ENCODE measurements around the gene GPR21.

The GPR21 gene, protein sequence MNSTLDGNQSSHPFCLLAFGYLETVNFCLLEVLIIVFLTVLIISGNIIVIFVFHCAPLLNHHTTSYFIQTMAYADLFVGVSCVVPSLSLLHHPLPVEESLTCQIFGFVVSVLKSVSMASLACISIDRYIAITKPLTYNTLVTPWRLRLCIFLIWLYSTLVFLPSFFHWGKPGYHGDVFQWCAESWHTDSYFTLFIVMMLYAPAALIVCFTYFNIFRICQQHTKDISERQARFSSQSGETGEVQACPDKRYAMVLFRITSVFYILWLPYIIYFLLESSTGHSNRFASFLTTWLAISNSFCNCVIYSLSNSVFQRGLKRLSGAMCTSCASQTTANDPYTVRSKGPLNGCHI

DNA sequence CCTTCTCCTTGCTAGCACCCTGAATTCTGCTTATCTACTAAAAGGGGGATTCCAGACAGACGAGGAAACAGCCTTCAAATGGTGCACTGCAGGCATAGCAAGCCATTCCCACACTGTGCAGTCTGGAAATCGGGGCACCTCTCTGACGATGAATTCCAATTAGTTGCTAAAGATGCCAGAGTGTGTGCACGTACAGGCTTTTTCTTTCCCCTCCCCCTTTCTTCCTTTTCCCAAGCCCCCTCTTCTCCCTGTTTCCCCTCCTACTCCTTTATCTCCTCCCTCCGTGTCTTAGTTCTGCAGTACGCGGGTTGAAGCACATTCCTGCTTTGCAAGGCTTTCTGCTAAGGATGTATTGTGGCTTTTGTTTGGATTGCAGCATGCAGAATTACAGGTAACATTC lies at the start of gene GPR21:
GPR21 (plus strand) TSS at position 316 of the 400 bp plus-strand sequence. CDS start 900 bp downstream, outside the sequence.
- peaks cover 0 to 29% (median 21%) of the 10 kb centered on the region in 5 donors for H3K4me1 ChIP-seq (ENCODE audit: control insufficient read depth in 5 of 5, insufficient read depth in 5 of 5, low read length in 5 of 5)
- no peaks in the 10 kb centered on the region for H3K27me3 ChIP-seq (ENCODE audit: control insufficient read depth in 5 of 5, insufficient read depth in 4 of 5, low read length in 5 of 5)
- H3K4me3 ChIP-seq (ENCODE audit: low read depth in 1 of 5, low read length in 5 of 5), result peak within 1 kb of the TSS in 3 of 5 donors; percentile 27 to 50 (median 50)
- H3K36me3 ChIP-seq (ENCODE audit: control insufficient read depth in 5 of 5, insufficient read depth in 5 of 5, low read length in 5 of 5), result peaks cover 0 to 24% (median 3%) of the 10 kb centered on the region in 5 donors
- H3K27ac ChIP-seq (ENCODE audit: low read depth, low read length), result no peak within 1 kb of the TSS
- H3K9me3 ChIP-seq (ENCODE audit: control insufficient read depth in 5 of 5, low read length in 5 of 5), result no peaks in the 10 kb centered on the region
- no peak within 1 kb of the TSS for H3K9ac ChIP-seq (ENCODE audit: low read length in 5 of 5)

- Histone ChIP-seq H3K36me3 (ENCODE audit: control insufficient read depth in 5 of 5, insufficient read depth in 5 of 5, low read length in 5 of 5) (peaks cover 17 to 35% (median 21%) of the 10 kb centered on the region in 5 donors), H3K4me1 (ENCODE audit: control insufficient read depth in 5 of 5, insufficient read depth in 5 of 5, low read length in 5 of 5) (peaks cover 0 to 4% (median 0%) of the 10 kb centered on the region in 5 donors), H3K4me3 (ENCODE audit: low read depth in 1 of 5, low read length in 5 of 5) (no peak overlapping the region), H3K9me3 (ENCODE audit: control insufficient read depth in 5 of 5, low read length in 5 of 5) (no peaks in the 10 kb centered on the region), H3K27me3 (ENCODE audit: control insufficient read depth in 5 of 5, insufficient read depth in 4 of 5, low read length in 5 of 5) (no peaks in the 10 kb centered on the region), H3K27ac (ENCODE audit: low read depth, low read length) (no peak overlapping the region), H3K9ac (ENCODE audit: low read length in 5 of 5) (peak overlapping the region in 2 of 5 donors; percentile 13 to 20)
Measured at GRCh38 chr9:122986010-122986409, 47.5 kb upstream of the GPR21 start.

DNA sequence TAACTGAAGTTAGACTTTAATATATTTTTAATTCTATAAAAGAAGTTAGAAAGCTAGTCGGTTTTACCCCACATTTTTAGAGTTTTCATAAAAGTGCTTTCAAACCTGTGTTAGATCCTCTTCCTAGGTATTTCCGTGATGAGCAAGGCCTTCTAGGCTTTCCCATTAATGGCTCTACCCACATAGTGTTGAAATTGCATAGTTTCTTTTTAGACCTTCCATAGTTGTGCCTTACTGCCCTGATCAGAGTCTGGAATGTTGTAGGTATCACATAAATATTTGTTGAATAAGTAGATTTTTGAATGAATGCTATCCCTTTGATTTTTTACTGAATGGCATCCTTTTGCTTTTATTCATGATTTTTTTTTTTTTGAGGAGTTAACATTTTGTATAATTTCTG lies 45.3 kb upstream of the GPR21 start:
- H3K4me1 ChIP-seq (ENCODE audit: control insufficient read depth in 5 of 5, insufficient read depth in 5 of 5, low read length in 5 of 5), result peaks cover 0 to 6% (median 0%) of the 10 kb centered on the region in 5 donors

DNA sequence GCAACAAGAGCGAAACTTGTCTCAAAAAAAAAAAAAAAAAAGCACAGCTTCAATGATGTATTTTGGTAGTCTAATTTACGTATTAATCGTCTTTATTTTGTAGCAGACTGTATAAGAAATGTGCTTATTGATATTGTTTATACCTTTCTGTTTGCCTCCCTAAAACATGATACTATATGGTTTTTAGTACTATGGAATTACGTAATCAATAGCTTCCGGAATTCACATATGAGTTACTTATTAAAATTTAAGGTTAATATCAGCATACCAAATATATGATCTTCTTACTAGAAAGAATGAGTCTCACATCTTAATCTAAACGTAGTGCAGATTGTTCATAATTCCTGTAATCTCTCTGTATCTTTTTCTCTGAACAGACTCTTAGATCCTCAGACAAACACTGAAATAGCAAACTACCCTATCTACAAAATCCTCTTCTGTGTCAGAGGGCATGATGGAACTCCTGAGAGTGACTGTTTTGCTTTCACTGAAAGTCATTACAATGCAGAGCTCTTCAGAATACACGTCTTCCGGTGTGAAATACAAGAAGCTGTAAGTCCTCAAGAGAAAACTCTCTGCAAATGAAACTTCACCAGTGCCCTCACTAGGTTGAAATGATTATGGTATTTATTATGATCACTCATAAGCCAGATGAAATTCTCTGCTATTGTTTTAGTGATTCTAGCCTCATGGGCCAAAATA lies 44.4 kb upstream of the GPR21 start:
- no peaks in the 10 kb centered on the region for H3K27me3 ChIP-seq (ENCODE audit: control insufficient read depth in 5 of 5, insufficient read depth in 4 of 5, low read length in 5 of 5)
- no peak overlapping the region for H3K9ac ChIP-seq (ENCODE audit: low read length in 5 of 5)
- H3K4me3 ChIP-seq (ENCODE audit: low read depth in 1 of 5, low read length in 5 of 5), result no peak overlapping the region
- peaks cover 0 to 6% (median 0%) of the 10 kb centered on the region in 5 donors for H3K4me1 ChIP-seq (ENCODE audit: control insufficient read depth in 5 of 5, insufficient read depth in 5 of 5, low read length in 5 of 5)
- H3K27ac ChIP-seq (ENCODE audit: low read depth, low read length), result no peak overlapping the region
- peaks cover 19 to 38% (median 21%) of the 10 kb centered on the region in 5 donors for H3K36me3 ChIP-seq (ENCODE audit: control insufficient read depth in 5 of 5, insufficient read depth in 5 of 5, low read length in 5 of 5)
- H3K9me3 ChIP-seq (ENCODE audit: control insufficient read depth in 5 of 5, low read length in 5 of 5), result no peaks in the 10 kb centered on the region

More for the DNA sequence above, 45.3 kb upstream of the GPR21 start:
- H3K9ac ChIP-seq (ENCODE audit: low read length in 5 of 5), result no peak overlapping the region
- H3K36me3 ChIP-seq (ENCODE audit: control insufficient read depth in 5 of 5, insufficient read depth in 5 of 5, low read length in 5 of 5), result peaks cover 17 to 38% (median 21%) of the 10 kb centered on the region in 5 donors
- no peaks in the 10 kb centered on the region for H3K27me3 ChIP-seq (ENCODE audit: control insufficient read depth in 5 of 5, insufficient read depth in 4 of 5, low read length in 5 of 5)
- H3K4me3 ChIP-seq (ENCODE audit: low read depth in 1 of 5, low read length in 5 of 5), result no peak overlapping the region
- no peak overlapping the region for H3K27ac ChIP-seq (ENCODE audit: low read depth, low read length)
- no peaks in the 10 kb centered on the region for H3K9me3 ChIP-seq (ENCODE audit: control insufficient read depth in 5 of 5, low read length in 5 of 5)

- Histone ChIP-seq H3K4me3 (ENCODE audit: low read depth in 1 of 5, low read length in 5 of 5) (no peak overlapping the region), H3K27me3 (ENCODE audit: control insufficient read depth in 5 of 5, insufficient read depth in 4 of 5, low read length in 5 of 5) (no peaks in the 10 kb centered on the region), H3K36me3 (ENCODE audit: control insufficient read depth in 5 of 5, insufficient read depth in 5 of 5, low read length in 5 of 5) (peaks cover 9 to 24% (median 10%) of the 10 kb centered on the region in 5 donors), H3K9ac (ENCODE audit: low read length in 5 of 5) (no peak overlapping the region), H3K4me1 (ENCODE audit: control insufficient read depth in 5 of 5, insufficient read depth in 5 of 5, low read length in 5 of 5) (peaks cover 0 to 6% (median 0%) of the 10 kb centered on the region in 5 donors), H3K9me3 (ENCODE audit: control insufficient read depth in 5 of 5, low read length in 5 of 5) (no peaks in the 10 kb centered on the region), H3K27ac (ENCODE audit: low read depth, low read length) (no peak overlapping the region)
Measured at GRCh38 chr9:122991370-122991830, 42.1 kb upstream of the GPR21 start.

DNA sequence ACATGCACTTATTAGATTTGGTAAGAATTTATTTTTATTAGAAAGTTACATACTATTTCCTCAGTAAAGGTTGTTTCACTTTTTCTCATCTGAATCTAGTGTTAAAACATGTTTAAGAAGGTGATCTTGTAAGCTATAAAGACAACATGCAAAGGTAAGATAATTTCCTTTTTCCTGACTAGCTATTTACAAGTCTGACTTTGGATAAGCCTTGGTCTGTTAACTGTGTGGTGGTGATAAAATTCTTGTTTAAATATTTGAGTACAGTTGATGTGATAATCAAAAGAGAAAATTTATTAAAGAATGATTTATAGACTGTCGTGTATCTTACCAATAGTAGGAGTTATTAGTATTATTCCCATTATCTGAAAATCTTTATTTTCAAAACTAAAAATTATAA lies 36.9 kb upstream of the GPR21 start:
- no peak overlapping the region for H3K9ac ChIP-seq (ENCODE audit: low read length in 5 of 5)
- peaks cover 0 to 3% (median 2%) of the 10 kb centered on the region in 5 donors for H3K4me1 ChIP-seq (ENCODE audit: control insufficient read depth in 5 of 5, insufficient read depth in 5 of 5, low read length in 5 of 5)
- no peak overlapping the region for H3K4me3 ChIP-seq (ENCODE audit: low read depth in 1 of 5, low read length in 5 of 5)
- H3K36me3 ChIP-seq (ENCODE audit: control insufficient read depth in 5 of 5, insufficient read depth in 5 of 5, low read length in 5 of 5), result peaks cover 4 to 27% (median 16%) of the 10 kb centered on the region in 5 donors
- H3K27me3 ChIP-seq (ENCODE audit: control insufficient read depth in 5 of 5, insufficient read depth in 4 of 5, low read length in 5 of 5), result no peaks in the 10 kb centered on the region
- no peaks in the 10 kb centered on the region for H3K9me3 ChIP-seq (ENCODE audit: control insufficient read depth in 5 of 5, low read length in 5 of 5)
- no peak overlapping the region for H3K27ac ChIP-seq (ENCODE audit: low read depth, low read length)

- H3K9me3 ChIP-seq (ENCODE audit: control insufficient read depth in 5 of 5, low read length in 5 of 5), result no peaks in the 10 kb centered on the region
- peaks cover 0 to 6% (median 4%) of the 10 kb centered on the region in 5 donors for H3K4me1 ChIP-seq (ENCODE audit: control insufficient read depth in 5 of 5, insufficient read depth in 5 of 5, low read length in 5 of 5)
- no peak overlapping the region for H3K4me3 ChIP-seq (ENCODE audit: low read depth in 1 of 5, low read length in 5 of 5)
- peaks cover 4 to 23% (median 13%) of the 10 kb centered on the region in 5 donors for H3K36me3 ChIP-seq (ENCODE audit: control insufficient read depth in 5 of 5, insufficient read depth in 5 of 5, low read length in 5 of 5)
- H3K9ac ChIP-seq (ENCODE audit: low read length in 5 of 5), result no peak overlapping the region
- no peaks in the 10 kb centered on the region for H3K27me3 ChIP-seq (ENCODE audit: control insufficient read depth in 5 of 5, insufficient read depth in 4 of 5, low read length in 5 of 5)
- H3K27ac ChIP-seq (ENCODE audit: low read depth, low read length), result no peak overlapping the region
Measured at GRCh38 chr9:122998448-122998847, 35.0 kb upstream of the GPR21 start.

DNA sequence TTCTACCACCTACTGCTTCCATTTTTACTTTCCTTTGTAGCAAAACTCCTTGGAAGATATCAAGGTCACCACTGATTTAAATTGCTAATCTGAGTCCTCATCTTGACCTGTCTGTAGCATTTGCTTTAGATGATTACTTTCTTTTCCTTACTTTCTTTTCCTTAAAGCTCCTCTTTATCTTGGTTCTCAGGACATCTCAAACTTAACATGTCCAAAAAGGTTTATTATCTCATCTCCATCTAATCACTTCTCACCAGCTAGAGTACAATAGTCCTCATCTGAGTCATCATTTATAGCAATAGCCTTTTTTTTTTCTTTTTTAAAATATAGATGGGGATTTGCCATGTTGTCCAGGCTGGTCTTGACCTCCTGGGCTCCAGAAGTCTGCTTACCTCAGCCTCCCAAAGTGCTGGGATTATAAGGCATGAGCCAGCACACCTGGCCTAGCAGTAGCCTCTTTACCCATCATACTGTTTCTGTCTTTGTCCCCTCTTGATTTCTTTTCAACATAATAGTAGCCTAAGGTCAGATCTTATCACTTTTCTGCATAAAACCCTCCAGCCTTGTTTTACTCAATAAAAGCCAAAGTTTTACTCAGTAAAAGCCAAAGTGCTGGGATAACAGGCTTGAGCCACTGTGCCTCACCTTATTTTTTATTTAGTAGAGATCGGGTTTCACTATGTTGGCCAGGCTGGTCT lies 32.9 kb upstream of the GPR21 start:
- Histone ChIP-seq H3K9ac (ENCODE audit: low read length in 5 of 5) (no peak overlapping the region), H3K4me3 (ENCODE audit: low read depth in 1 of 5, low read length in 5 of 5) (no peak overlapping the region), H3K27ac (ENCODE audit: low read depth, low read length) (no peak overlapping the region), H3K9me3 (ENCODE audit: control insufficient read depth in 5 of 5, low read length in 5 of 5) (no peaks in the 10 kb centered on the region), H3K36me3 (ENCODE audit: control insufficient read depth in 5 of 5, insufficient read depth in 5 of 5, low read length in 5 of 5) (peaks cover 7 to 27% (median 14%) of the 10 kb centered on the region in 5 donors), H3K4me1 (ENCODE audit: control insufficient read depth in 5 of 5, insufficient read depth in 5 of 5, low read length in 5 of 5) (peaks cover 0 to 14% (median 4%) of the 10 kb centered on the region in 5 donors), H3K27me3 (ENCODE audit: control insufficient read depth in 5 of 5, insufficient read depth in 4 of 5, low read length in 5 of 5) (no peaks in the 10 kb centered on the region)

- Histone ChIP-seq H3K4me3 (ENCODE audit: low read depth in 1 of 5, low read length in 5 of 5) (no peak overlapping the region), H3K9me3 (ENCODE audit: control insufficient read depth in 5 of 5, low read length in 5 of 5) (no peaks in the 10 kb centered on the region), H3K27me3 (ENCODE audit: control insufficient read depth in 5 of 5, insufficient read depth in 4 of 5, low read length in 5 of 5) (no peaks in the 10 kb centered on the region), H3K4me1 (ENCODE audit: control insufficient read depth in 5 of 5, insufficient read depth in 5 of 5, low read length in 5 of 5) (peaks cover 0 to 17% (median 7%) of the 10 kb centered on the region in 5 donors), H3K9ac (ENCODE audit: low read length in 5 of 5) (peak overlapping the region in 1 of 5 donors; percentile 64), H3K36me3 (ENCODE audit: control insufficient read depth in 5 of 5, insufficient read depth in 5 of 5, low read length in 5 of 5) (peaks cover 4 to 20% (median 10%) of the 10 kb centered on the region in 5 donors), H3K27ac (ENCODE audit: low read depth, low read length) (no peak overlapping the region)
Measured at GRCh38 chr9:123002754-123003153, 30.7 kb upstream of the GPR21 start.

Measured in subcutaneous abdominal adipose tissue (tissue), 5 donors.